ENCODE measurements around the gene SDK1.

Gene SDK1

DNA sequence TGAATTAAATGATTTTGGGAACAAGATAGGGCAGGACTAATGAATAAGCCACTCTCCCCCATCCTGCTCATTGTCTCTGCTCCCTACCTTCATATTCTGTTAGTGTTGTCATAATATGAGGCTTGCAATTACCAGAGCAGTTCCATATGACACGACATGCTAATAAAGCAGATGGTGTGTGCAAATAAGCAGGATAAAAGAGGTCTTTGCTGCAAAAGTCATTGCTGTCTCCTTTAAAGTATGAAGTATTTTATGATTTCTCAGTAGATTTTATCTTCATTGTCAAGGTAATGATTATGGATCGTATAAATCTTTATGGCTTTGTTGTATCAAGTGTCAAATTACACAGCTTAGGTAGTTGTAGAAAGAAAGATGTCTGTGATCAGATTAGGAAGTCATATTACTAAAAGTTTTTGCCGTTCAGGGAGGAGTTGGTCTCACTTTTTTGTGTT lies 114.8 kb downstream of the SDK1 start:
- no peak for DNase-seq

DNA sequence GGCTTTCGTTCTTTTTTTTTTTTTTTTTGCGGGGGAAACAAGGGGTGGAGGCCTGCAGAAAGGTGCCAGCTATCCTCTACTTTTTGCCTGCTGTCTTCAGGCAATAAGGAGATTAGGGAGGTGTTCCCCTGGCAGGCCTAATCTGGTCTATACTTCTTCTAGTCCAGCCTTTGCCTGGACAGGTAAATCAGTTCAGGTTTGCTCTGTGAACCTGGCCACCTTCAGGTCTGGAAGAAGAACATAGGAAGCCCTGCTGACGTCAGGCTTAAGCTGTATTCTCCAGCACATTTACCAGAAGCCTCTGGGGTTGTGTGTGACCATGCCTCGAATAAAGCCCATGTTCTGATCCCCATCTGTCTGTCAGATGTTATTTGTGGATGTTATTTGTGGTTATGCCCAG lies 115.4 kb downstream of the SDK1 start:
- no peak for DNase-seq

DNA sequence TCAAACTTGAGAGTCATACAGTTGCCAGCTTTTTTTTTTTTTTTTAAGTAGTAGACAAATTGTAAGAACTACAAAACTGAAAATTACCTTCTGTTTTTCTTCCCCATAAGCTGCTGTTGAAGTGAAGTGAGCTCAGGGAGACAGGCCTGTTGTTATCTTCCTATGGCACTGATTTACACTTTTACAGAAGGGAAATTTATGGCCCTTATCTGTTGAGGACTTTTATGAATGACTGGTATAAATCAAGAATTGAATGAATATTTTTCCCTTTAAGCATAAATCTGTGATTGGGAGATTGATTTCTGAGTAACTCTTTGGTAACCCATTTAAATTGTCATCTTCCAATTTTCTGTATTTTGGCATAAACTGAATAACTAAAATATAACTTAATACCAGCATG lies 124.0 kb downstream of the SDK1 start:
- DNase-seq, result no peak

DNA sequence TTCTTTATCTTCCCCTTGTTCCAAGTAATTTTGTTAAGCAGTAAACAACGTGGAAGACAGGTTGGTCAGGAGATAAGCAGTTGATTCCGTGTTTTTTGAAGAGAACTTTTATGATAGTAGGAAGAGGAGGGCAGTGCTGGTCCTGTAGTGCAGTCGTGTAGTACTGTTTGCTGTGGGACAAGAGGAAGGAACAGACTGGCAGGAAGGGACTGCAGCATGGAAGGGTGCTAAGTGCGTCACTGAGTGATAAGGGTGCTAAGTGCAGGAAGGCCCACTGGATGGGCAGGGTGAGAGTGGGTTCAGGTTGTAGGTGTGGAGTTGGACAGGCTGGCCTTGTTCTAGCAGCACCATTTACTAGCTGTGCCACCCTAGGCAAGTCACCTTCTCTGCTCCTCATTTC lies 125.0 kb downstream of the SDK1 start:
- no peak for DNase-seq

DNA sequence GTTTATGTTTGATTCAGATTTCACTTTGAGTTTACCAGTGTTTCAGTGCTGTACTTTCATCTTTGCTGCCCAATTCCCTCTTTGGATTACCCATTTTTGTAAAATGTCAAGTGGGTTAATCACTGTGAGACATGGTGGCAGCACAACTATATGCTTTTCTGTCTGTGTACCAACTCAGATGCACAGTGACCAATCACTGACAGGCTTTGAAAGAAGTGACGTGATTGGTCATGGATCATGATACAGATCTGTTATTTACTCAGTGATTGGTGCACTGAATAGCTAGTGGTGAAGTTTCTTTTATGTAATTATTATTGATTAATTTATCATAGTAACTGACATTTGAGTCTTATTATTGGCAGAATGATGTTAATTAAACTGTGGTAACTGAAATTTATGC lies 126.9 kb downstream of the SDK1 start:
- no peak for DNase-seq

DNA sequence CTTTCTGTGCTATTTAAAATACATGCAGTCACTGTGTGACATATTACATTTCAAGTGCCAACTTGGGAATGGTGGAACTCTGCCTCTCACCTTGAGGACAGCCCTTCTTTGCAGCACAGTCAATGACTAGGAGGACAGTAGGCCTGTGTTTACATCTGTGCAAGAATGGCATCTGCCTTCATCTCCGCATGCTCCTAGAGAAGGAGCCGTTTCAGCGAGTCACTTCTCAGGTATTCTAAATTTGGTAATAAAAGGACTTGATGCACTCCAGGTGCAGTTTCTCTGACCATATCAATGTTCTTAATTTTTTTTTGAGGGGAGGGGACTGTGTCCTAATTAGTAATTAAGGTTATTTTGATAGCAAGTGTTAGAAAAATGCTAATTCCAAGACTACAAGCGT lies 128.9 kb downstream of the SDK1 start:
- no peak for DNase-seq

DNA sequence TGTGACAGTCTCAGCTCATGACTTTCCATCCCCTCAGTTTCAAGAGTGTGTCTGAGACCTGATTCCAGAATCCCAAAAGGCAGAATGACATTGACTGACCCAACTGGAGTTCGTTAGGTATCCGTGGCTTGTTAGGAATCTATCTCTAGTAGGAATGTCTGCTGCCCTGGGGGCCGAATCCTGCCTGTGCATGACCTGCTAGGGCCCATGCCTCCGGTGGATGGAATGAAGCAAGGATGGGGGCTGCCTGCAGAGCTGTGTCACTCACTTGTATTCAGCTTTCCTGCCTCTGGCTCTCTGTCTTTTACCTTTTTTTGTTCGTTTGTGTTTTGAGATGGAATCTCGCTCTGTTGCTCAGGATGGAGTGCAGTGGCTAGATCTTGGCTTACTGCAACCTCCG lies 129.5 kb downstream of the SDK1 start:
- DNase-seq, result no peak

DNA sequence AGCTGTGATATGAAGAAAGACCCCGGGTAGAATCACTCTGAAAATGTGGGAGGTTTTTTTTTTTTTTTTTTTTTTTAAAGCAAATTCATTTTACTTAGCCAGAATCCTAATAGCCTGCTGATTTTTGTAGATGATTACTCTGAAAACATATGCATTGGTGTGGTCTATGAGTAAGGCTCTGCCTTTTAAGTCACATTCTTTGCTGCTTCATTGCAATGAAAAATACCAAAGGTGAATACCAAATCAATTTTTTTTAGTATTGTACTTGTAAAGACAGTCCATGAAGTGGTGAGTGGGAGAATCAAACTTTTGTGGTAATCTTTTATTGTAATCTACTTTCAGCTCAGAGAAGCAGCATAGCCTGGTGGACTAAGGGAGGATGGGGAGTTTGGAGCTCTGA lies 130.3 kb downstream of the SDK1 start:
- no peak for DNase-seq

DNA sequence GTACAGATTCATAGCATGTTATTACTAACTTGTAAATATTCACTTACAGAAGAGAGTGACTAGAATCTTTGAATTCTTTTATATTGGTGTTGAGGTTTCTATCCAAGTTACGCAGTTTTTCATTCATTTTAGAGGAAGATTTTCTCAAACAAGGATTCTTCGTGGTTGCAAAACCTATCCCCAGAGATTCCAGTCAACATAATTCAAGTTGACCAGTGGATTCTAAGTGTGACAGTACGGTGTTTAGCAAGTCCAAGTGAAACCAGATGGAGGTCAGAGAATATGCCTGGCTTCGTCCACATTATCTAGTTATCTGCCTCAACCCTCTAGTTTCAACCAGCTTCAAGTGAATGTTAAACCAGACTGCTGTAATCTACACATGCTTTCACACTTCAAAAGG lies 131.9 kb downstream of the SDK1 start:
- DNase-seq, result no peak

DNA sequence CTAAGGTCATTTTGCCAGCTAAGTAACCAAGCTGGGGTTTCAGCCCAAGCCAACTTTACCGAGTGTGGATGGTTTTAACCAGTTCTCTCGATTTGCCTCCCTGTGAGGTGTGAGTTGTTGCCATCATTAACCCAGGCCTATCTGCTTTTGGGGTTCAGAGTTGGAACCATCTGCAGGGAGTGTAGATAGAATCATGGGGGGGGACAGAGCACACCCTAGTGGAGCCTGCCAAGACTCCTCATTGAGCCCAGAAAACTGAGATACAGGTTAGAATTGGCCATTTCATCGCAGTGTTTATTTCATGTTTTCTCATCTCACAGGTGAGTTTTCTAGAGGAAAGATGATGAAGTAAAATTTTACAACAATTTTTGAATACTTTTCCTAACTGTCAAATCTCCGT lies 133.6 kb downstream of the SDK1 start:
- no peak for DNase-seq

DNA sequence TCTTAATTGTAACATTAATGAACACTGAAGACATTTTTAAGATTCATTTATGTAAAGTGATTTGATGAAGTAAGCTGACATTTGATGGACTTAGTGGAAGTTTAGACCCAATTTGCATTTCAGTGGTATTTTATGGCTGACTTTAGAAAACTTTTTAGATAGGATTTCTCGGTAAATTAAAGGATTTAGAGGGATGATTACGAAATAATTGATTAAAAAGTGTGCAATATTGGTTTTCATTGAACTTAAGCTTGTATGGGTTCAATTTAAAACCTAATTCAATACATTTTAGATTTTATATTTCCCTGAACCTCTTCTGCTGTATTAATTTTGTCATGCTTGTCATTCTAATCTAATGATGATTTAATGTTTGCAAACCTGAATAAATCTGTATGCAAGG lies 135.1 kb downstream of the SDK1 start:
- DNase-seq, result no peak

DNA sequence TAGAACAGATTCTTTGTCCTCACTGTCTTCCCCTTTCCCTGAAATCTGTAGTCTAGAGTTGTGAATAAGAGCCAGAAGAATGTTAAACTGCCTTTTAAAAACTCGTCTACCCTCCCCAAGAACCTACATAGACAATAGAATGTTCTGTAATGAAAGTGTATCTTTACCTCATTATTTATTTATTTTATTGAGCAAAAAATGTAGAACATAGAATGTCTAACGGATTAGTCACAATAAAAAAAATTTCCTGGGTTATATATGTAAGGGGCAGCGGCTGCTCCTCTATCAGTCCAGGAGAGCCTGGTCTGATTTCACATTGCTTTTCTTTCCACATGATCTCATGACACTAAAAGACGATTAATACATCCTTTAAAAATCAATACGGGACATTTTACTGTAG lies 135.7 kb downstream of the SDK1 start:
- no peak for DNase-seq

DNA sequence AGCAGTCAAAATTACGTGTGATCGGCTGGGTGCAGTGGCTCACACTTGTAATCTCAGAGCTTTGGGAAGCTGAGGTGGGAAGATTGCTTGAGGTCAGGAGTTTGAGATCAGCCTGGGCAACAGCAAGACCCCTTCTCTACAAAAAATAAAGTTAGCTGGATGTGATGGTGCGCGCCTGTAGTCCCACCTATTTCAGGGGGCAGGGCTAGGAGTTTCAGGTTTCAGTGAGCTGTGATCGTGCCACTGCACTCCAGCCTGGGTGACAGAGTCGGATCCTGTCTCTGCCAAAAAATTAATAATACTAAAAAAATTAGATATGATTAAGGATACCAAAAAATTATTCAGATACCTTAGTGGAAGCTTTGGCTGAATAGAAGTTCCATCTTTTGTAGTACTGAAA lies 136.4 kb downstream of the SDK1 start:
- DNase-seq, result no peak

DNA sequence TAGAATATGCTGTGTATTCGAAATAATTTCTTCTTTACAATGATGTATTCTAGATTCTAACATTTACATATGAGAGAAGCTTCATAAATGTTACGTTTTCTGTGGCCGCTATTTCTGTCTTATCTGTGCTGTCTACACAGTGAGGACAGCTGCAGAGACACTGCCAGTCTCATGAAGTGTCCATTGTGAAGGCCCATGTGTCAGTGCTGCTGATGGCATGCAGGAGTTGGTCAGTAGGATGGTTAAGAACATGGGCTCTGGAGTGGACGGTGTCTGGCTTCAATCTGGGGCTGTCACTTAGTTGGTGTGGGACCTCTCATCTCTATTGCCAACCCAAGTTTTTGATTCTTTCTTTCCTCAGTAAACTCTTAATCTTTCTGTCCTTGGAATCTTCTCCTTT lies 137.3 kb downstream of the SDK1 start:
- no peak for DNase-seq

DNA sequence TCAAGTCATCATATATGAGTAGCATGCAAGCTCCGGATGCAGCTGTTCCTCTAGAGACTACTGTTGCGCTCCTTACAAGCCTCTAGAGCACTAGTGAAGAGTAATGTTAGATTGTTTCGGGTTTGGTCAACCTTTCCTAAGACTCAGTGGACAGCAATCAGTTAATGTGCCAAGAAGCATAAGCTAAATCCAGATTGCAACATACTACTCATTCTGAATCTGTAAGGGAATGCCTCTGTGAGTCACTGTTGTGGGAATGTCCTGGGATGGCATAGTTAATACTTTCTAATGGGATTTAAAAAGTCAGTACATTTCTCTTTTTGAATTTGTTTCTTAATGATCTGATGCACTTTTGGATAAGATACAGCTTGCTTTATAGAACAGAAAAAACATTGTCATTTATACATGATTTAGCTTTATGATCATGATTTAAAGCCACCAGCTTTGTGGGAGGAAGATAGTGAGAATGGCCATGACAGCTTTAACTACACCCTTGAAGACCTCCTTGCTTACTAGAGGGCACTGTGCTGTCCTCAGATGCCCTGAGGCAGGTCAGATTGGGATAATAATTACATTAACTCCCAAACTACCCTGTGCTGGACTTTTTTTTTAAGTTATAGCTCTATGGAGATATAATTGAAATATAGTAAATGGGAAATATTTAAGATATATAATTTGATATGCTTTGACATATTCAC lies 138.4 kb downstream of the SDK1 start:
- DNase-seq, result no peak

DNA sequence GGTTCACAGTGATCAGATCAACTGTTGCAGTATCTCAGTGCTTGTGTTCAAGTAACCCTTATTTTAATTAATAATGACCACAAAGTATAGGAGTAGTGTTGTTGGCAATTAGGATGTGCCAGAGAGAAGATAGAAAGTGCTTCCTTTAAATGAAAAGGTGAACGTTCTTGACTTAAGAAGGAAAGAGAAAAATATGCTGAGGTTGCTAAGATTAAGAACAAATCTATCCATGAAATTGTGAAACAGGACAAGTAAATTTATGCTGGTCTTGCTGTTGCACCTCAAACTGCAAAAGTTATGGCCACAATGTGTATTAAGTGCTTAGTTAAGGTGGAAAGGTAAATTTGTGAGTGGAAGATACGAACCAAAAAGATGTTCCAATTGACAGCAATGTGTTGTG lies 139.5 kb downstream of the SDK1 start:
- no peak for DNase-seq

DNA sequence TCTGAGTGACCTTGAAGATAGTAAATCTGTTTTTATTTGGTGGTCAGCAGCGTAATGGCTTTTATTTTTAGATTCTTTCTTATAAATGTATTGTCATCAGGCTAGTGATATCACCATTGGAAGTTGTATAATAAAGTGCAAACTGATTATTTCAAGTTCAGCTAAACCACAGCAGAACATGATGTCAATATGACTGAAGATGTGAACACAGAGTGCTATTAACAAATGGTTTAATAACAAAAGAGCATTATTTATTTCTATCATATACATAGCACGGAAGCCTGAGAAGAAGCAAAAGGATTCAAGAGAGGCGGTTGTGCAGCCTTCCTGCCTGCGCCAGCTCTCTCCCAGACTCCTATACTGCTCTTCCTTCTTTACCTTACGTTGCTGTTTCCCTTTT lies 142.7 kb downstream of the SDK1 start:
- DNase-seq, result no peak

DNA sequence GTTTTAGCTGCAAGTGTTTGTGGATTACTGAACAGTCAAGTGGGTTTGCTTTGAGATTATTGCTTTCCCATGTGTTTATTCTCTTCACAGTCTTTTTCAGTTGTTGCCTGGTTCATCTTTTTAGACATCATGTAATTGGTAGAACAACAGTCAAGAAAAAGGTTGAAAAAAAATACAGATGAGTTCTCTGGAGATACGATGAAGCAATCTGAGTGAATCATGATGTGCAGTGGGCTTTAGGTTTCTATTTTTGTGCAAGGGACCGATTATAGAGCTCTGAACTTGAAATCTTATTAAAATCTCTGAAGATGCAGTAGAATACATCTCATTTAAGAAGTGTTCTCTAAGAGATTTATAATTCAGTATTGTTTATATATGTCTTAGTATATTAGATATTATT lies 145.7 kb downstream of the SDK1 start:
- no peak for DNase-seq

DNA sequence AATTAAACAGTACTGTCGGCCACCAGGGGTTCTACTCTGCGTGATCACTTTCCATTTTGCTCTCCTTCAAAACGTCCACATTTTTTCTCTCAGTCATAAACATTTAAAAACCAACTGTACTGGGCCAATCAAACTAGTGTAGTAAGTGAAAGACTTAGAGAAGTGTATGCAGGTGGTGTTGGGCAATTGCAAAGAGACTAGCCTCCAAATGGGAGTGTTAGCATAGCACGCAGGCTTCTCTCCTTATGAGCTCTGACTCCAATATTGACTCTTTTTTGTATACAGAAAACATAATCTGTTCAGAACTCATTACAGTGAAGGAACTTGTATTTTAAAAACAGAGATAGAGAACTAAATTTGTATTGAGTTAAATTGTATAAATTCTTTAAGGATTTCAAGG lies 150.6 kb downstream of the SDK1 start:
- DNase-seq, result no peak

DNA sequence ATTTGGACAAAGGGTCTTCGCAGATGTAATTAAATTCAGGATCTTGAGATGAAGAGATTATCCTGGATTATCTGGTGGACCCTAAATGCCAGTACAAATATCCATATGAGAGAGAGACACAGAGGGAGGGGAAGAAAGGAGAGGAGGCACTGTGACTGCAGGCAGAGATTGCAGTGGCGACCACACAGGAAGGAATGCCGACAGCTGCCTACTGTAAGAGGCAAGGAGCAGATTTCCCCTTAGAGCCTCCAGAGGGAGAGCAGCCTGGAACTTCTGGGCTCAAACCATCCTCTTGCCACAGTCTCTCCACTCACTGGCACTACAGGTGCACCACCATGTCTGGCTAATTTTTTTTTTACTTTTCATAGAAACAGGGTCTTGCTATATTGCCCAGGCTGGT lies 152.3 kb downstream of the SDK1 start:
- no peak for DNase-seq

DNA sequence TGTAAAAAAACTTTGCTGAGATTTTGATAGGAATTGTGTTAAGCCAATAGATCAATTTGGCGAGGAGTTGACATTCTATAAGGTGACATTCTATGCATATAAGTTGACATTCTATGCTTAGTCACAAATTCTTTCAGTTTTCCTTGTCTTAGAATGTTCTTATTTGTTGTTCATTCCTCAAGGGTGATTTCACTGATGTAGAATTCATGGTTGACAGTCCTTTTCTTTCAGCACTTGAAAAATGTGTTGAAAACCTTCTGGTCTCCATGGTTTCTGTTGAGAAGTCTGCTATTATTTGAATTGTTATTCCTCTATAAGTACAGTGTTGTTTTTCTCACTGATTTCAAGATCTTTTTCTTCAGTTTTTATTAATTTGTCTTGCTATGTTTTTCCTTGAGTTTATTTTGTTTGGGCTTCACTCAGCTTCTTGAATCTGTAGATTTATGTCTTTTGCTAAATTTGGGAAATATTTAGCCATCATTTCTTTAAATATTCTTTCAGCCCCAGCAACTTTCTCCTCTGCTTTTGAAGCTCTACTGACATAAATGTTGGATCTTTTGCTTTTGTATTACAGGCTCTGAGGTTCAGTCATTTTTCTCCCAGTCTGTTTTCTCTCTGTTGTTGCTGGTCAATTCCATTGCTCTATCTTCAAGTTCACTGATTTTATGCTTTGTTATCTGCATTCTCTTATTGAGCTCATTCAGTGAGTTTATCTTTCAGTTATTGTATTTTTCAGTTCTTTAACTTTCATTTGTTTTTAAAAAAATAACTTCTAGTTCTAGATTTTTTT lies 154.9 kb downstream of the SDK1 start:
- DNase-seq, result no peak

DNA sequence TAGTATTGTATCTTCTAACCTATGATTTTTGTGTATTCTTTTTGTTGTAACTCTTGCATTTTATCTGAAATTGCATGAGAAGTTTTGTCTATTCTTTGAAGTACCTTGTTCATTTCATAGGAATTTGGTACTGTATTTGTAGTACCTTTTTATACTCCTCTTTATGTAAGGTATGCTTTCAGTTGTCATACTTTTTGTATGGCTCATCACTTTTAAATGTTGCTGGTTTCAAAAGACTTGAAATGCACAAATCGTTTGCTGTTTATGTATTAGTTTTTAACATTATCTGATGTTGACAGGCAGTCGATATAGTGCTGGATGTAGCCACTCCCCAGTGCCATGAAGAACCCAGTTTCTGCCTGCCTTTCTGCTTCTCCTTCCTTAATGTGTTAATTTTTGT lies 158.1 kb downstream of the SDK1 start:
- no peak for DNase-seq

DNA sequence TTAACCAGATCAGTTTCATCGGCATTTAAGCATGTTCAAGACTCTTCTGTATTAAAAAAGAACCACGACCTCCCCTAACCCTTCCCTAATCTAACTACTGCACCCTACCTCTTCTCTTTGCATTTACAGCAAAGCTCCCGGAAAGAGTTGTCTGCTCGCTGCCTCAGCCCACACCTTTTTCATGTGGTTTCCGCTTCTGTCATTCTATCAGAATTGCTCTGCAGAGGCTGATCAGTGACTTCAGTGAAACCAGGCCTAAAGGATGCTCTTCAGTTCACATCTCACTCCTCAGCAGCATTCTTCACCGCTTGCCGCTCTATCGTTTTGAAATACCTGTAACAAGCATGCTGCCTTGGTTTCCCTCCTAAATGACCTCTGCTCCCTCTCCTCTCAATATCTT lies 160.9 kb downstream of the SDK1 start:
- DNase-seq, result peak; percentile 45

DNA sequence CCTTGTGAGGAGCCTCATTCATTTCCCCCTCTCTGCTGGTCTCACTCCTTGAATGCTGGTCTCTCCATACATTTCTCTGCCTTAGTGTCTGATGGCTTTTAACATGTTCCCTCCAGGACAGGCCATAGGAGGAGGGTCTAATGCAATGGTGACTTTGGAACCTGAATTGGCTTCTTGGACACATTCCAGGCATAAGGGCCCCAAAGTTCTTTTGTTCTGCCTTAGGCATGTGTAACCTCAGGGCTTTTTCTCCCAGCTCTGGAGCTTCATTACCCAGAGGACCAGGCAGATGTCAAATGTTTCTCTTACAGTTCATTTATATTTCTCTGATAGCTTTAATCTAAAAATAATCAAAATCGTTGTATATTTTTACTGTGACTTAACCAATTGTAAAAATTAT lies 162.6 kb downstream of the SDK1 start:
- no peak for DNase-seq
